HG03520 (cell line): Measurements from ENCODE around the gene IL3.

Experiments used
- ATAC-seq: cut with Tn5 transposase; IDR thresholded peaks from one replicate; pipeline ENCODE4 v1.9.1; 2021; ENCODE audit warnings: mild to moderate bottlenecking, moderate library complexity; ENCODE audit not compliant: unreplicated experiment

Gene IL3

DNA sequence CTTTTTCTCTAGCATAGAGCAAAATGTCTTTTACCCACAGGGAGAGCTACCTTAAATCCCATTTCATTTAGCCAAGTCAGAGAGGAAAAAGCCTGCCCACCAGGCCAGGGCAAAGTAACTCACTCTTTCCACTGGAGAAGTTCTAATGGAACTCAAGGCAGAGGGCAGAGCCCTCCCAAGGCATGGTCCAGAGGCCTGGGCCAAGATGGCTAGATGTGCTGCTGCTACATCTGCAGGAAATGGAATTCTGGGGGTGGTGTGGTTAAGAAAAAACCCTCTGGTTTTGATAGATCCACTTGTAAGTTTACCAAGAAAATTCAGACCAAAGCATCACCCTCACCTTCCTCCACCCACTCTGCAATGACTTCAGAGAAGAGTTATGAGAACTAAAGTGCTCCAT, 50.5 kb downstream of the IL3 start:
- ATAC-seq: no peak

DNA sequence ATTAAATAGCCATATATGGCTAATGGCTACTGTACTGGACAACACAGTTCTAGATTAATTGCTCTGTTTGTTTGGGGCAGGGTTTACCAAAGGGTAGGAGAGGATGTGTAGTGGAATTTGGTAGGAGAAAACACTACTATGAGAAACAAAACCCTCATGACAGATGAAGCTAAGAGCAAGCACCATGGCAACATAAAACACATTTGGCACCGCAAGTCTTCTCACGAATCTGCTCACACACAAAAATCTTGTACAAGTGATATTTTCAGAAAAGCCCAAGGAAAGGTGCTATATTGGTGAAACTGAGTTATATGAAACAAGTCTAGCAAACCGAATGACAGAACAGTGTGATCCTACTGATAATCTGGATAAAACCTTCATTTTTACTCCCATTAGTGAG, 51.7 kb downstream of the IL3 start:
- ATAC-seq: no peak
